G401 (cell line): ENCODE results near the gene MRPL54. TPM values are rescaled to one million over a fixed set of nuclear protein-coding genes. Genes with fewer than 3 reads are reported as not detected.
A peak's percentile ranks its signal among the peaks of the same experiment; 100 is the strongest.

Experiments
- DNase-seq: peaks from one replicate; pipeline ENCODE4 v3.0.0-alpha.2; 2015; ENCODE audit warnings: low spot score
- in situ Hi-C: cut with HindIII; loops from 2 replicates; pipeline ENCODE4 v1.10.0; 2016; ENCODE audit warnings: low sequenced_read_pairs, mixed read lengths
- total RNA-seq: library from RNA; depleted of rRNA; stranded (reverse); fragments of >200 nt; shearing (Covaris generic); gene quantifications from 2 replicates; pipeline ENCODE4 v1.2.3, GENCODE V29; 2014

Gene MRPL54
- total RNA-seq, 1 experiment from 2014 or later: 60.7 TPM

- no peak for DNase-seq
- in situ Hi-C loops: no loop called here
These were observed 4.0 kb downstream of the MRPL54 start for GRCh38 chr19:3766520-3766919.

GRCh38 chr19:3767050-3767449, 4.6 kb downstream of the MRPL54 start:
- in situ Hi-C loops: no loop called here
- DNase-seq: no peak

- in situ Hi-C loops: no loop called here
- DNase-seq: no peak
These were observed 5.7 kb downstream of the MRPL54 start for GRCh38 chr19:3768015-3768747.

- in situ Hi-C loops: no loop called here
- no peak for DNase-seq
These were observed 6.2 kb downstream of the MRPL54 start for GRCh38 chr19:3768748-3769099.

- DNase-seq: no peak
- in situ Hi-C loops: no loop called here
These were observed 7.0 kb downstream of the MRPL54 start for GRCh38 chr19:3769494-3769893.

- DNase-seq: peak; percentile 33
- in situ Hi-C loops: no loop called here
These were observed 7.9 kb downstream of the MRPL54 start for GRCh38 chr19:3770136-3770999.

- in situ Hi-C loops: no loop called here
- no peak for DNase-seq
These were observed 8.8 kb downstream of the MRPL54 start for GRCh38 chr19:3771000-3771905.

GRCh38 chr19:3771906-3772455, 9.5 kb downstream of the MRPL54 start, which contains the start of gene RAX2:
Gene RAX2, minus strand, starts transcription at chr19:3772228. Its CDS starts 486 bp downstream, at chr19:3771742.
- in situ Hi-C loops: no loop called here
- DNase-seq: no peak

- no peak for DNase-seq
- in situ Hi-C loops: no loop called here
These were observed 11.5 kb downstream of the MRPL54 start for GRCh38 chr19:3773814-3774515.

- in situ Hi-C loops: no loop called here
- no peak for DNase-seq
These were observed 12.3 kb downstream of the MRPL54 start for GRCh38 chr19:3774621-3775373.

- in situ Hi-C loops: no loop called here
These were observed 12.9 kb downstream of the MRPL54 start for GRCh38 chr19:3775374-3775711.

GRCh38 chr19:3775831-3776230, 13.3 kb downstream of the MRPL54 start:
- in situ Hi-C loops: no loop called here
- DNase-seq: no peak

More at GRCh38 chr19:3775374-3775711, 12.9 kb downstream of the MRPL54 start:
- DNase-seq: no peak

- in situ Hi-C loops: no loop called here
- no peak for DNase-seq
These were observed 14.1 kb downstream of the MRPL54 start for GRCh38 chr19:3776479-3777040.

GRCh38 chr19:3778104-3778867, 15.8 kb downstream of the MRPL54 start:
- no peak for DNase-seq
- in situ Hi-C loops: no loop called here

- in situ Hi-C loops: no loop called here
These were observed 16.6 kb downstream of the MRPL54 start for GRCh38 chr19:3778899-3779723.

GRCh38 chr19:3780786-3781304, 18.4 kb downstream of the MRPL54 start:
- in situ Hi-C loops: no loop called here
- DNase-seq: no peak

More at GRCh38 chr19:3778899-3779723, 16.6 kb downstream of the MRPL54 start:
- DNase-seq: no peak
